IPS-18a (cell line): ENCODE data around the gene SPATA13.
"Not testable (repeated sequence)": the region's sequence is repeated elsewhere in the genome, so short reads cannot be mapped to it uniquely, and the experiment has no call there.

Experiments used
- H3K27ac ChIP-seq: one replicate; pipeline ENCODE4 v1.5.1; 2013; ENCODE audit warnings: low read length
- H3K27me3 ChIP-seq: one replicate; pipeline ENCODE4 v1.6.1; 2013; ENCODE audit warnings: mild to moderate bottlenecking, low read length; ENCODE audit not compliant: control insufficient read depth, insufficient read depth
- H3K36me3 ChIP-seq: one replicate; pipeline ENCODE4 v1.6.1; 2013; ENCODE audit warnings: low read depth, low read length; ENCODE audit not compliant: control insufficient read depth
- H3K4me1 ChIP-seq: one replicate; pipeline ENCODE4 v1.6.1; 2013; ENCODE audit warnings: low read depth, low read length; ENCODE audit not compliant: control insufficient read depth
- H3K4me3 ChIP-seq: one replicate; pipeline ENCODE4 v1.5.1; 2013; ENCODE audit warnings: low read length
- H3K9ac ChIP-seq: one replicate; pipeline ENCODE4 v1.6.1; 2013; ENCODE audit warnings: mild to moderate bottlenecking, low read length, moderate library complexity
- H3K9me3 ChIP-seq: one replicate; pipeline ENCODE4 v1.6.1; 2013; ENCODE audit warnings: low read depth, low read length; ENCODE audit not compliant: control insufficient read depth

Gene SPATA13

DNA sequence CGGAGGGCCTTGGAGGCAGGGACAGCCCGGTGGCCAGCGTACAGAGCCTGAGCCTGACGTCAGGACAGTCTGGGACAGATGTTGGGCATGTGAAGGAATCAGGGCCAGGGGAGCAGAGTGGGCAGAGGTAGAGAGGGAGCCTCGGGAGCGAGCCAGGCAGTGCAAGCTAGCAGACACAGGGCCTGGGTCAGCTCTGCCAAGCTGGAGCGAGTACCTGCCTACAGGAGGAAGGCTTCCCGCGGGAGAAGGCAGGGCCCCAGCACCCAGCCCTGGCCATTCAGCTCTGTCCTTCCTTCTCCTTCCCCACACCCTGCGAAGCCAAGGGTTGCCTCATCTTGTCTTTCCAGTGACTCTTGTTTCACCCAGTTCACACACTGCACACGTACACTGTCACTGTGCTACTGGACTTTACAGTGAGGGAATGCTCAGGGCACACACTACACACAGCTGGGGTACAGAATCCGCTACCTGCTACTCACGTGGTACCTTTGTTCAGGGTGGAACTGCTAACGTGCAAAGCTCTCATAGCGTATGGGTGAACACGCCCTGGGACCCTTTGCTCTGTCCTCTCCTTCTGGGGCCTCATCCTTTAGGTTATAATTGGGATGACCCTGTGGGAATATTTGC lies 139.1 kb downstream of the SPATA13 start:
- Histone ChIP-seq H3K27me3 (no peaks in the 10 kb centered on the region), H3K4me3 (no peak overlapping the region), H3K4me1 (no peaks in the 10 kb centered on the region), H3K9me3 (no peaks in the 10 kb centered on the region), H3K9ac (no peak overlapping the region), H3K27ac (no peak overlapping the region), H3K36me3 (peaks cover 41% of the 10 kb centered on the region)

DNA sequence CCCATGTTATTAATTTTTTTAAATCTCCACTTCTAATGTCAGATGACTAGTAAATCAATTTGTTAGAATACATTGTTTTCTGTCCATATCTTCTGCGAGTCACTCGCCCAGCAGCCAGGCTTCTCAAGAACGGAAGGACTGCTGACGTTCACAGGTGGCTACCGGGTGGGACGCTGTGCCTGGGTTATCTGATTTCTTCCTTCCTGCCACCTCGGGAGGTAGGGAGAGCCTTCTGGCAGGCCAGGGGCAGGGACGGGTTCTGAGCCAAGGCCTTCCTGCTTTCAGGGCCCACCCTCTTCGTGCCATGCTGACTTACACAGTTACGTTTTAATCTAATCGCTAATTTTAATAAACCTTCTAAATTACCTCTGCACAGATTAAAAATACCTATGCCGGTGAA lies 140.9 kb downstream of the SPATA13 start:
- H3K27me3 ChIP-seq = no peaks in the 10 kb centered on the region
- H3K4me1 ChIP-seq = no peaks in the 10 kb centered on the region
- H3K36me3 ChIP-seq = peaks cover 45% of the 10 kb centered on the region
- H3K27ac ChIP-seq = no peak overlapping the region
- no peak overlapping the region for H3K9ac ChIP-seq
- H3K9me3 ChIP-seq = no peaks in the 10 kb centered on the region
- no peak overlapping the region for H3K4me3 ChIP-seq

DNA sequence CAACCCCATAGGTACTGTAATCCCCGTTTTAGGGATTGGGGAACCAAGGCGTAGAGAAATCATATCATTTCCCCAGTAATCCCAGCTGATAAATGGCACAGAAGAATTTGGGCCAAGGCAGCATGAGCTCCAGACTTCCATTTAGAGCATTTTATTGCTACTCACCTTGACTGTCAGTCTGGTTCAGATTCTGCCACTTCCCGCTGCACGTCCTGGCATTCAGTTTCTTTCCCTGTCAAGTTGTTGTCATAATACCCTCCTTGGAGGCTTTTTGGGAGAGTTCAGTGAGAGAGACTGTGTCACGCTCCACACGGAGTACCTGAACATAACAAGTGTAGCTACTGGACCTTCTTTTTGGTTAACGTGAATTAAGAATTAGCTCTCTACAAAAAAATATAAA lies 141.4 kb downstream of the SPATA13 start:
- H3K27ac ChIP-seq = no peak overlapping the region
- H3K27me3 ChIP-seq = no peaks in the 10 kb centered on the region
- H3K4me3 ChIP-seq = no peak overlapping the region
- H3K9ac ChIP-seq = no peak overlapping the region
- H3K9me3 ChIP-seq = no peaks in the 10 kb centered on the region
- peaks cover 45% of the 10 kb centered on the region for H3K36me3 ChIP-seq
- H3K4me1 ChIP-seq = no peaks in the 10 kb centered on the region

DNA sequence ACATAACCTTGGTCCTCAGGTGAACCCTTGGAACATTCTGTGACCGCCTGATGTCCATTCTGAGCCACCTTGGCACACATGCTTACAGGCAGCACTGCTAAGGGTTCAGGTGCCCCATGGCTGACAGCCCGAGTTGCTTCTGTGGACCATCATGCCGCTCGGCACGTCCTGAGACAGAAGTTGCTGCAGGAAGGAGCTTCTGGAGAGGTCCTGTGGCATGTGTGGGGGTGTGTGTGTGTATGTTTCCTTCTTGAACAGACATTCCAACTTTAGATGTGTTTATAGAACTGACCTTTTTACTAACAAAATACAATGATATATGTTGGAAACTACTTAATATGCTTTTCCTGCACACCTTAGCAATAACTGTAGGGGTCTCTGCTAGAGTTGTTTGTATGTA lies 144.1 kb downstream of the SPATA13 start:
- no peaks in the 10 kb centered on the region for H3K4me1 ChIP-seq
- no peak overlapping the region for H3K27ac ChIP-seq
- no peaks in the 10 kb centered on the region for H3K27me3 ChIP-seq
- no peaks in the 10 kb centered on the region for H3K9me3 ChIP-seq
- no peak overlapping the region for H3K4me3 ChIP-seq
- H3K36me3 ChIP-seq = peaks cover 31% of the 10 kb centered on the region
- no peak overlapping the region for H3K9ac ChIP-seq

DNA sequence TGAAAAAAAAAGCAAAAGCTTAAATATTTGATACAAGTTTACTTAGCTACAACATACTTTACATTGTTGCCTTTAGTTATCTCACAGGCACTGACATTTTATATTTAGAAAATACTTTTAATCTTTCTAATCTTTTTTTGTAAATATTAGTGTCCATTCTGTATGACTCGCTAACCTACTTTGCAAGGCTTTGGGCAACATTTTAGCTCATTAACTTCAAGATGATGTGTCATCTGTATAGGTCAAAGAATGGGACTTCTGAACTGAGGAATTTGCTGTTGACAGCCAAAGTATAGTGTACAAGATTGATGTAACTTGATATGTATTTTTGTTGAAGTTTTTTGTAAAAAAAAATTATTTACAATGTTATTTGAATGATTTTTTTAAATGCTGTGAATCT lies 146.1 kb downstream of the SPATA13 start:
- Histone ChIP-seq H3K27me3 (no peaks in the 10 kb centered on the region), H3K27ac (no peak overlapping the region), H3K36me3 (peaks cover 21% of the 10 kb centered on the region), H3K9ac (no peak overlapping the region), H3K9me3 (no peaks in the 10 kb centered on the region), H3K4me1 (no peaks in the 10 kb centered on the region), H3K4me3 (no peak overlapping the region)

DNA sequence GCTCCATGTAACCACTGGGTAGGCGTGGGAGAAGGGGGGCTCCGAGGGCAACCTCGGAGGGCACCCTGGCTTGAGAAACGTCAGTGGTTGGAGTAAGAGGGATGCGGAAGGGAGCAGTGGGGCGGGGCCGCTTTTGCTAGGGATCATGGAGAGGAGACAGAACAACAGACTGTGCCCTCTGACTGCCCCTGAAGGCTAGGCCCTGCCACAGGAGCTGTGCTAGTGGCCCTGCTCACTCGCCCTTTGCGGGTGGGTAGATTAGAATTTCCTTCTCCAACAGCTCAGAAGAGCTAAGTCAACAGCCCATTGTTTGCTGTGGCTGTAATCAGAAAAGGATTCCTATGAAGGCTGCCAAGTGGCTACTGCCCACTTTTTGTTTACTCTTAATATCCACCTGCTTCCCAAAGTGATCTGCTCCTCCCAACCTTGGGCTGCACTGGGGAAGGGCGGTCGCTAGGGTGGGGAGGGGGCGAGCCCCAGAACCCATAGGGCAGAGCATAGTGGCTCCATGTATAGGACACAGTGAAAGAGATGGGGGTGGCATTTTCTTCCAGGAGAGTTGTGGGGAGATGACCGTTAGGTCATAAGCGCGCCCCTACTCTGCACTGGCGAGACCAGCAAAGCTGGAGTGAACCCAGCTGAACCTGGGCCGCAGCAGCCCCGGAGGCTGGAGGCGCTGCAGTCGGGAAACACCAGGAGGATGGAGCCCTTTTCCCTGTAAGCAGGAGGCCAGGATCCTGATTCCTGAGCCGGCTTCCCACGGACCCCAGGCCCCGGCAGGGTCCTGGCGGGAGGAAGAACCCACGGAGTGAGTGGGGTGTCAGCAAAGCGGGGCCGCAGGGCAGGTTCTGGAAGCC lies 146.9 kb downstream of the SPATA13 start:
- peaks cover 21% of the 10 kb centered on the region for H3K36me3 ChIP-seq
- no peaks in the 10 kb centered on the region for H3K27me3 ChIP-seq
- no peak overlapping the region for H3K4me3 ChIP-seq
- no peak overlapping the region for H3K27ac ChIP-seq
- no peak overlapping the region for H3K9ac ChIP-seq
- H3K4me1 ChIP-seq = no peaks in the 10 kb centered on the region
- no peaks in the 10 kb centered on the region for H3K9me3 ChIP-seq

DNA sequence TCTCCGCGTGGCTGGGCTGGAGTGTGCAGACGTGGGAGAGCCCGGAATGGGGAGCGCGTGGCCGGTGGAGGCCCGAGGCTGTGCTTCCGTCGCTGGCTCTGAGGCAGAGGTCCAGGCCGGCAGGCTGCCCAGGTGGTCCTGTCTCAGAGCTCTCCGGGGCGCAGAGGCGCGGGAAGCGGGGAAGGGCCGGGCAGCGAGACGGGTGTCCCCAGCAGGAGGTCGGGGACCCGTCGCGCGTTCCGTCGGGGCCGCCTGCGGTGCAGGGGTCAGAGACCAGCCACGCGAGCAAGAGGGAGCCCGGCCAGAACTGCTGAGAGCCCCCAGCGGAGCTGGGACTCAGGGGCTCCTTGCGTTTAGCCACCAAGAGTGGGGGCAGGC lies 147.5 kb downstream of the SPATA13 start:
- Histone ChIP-seq H3K27me3 (no peaks in the 10 kb centered on the region), H3K9me3 (no peaks in the 10 kb centered on the region), H3K4me1 (no peaks in the 10 kb centered on the region), H3K4me3 (no peak overlapping the region), H3K36me3 (peaks cover 15% of the 10 kb centered on the region), H3K27ac (no peak overlapping the region), H3K9ac (no peak overlapping the region)

DNA sequence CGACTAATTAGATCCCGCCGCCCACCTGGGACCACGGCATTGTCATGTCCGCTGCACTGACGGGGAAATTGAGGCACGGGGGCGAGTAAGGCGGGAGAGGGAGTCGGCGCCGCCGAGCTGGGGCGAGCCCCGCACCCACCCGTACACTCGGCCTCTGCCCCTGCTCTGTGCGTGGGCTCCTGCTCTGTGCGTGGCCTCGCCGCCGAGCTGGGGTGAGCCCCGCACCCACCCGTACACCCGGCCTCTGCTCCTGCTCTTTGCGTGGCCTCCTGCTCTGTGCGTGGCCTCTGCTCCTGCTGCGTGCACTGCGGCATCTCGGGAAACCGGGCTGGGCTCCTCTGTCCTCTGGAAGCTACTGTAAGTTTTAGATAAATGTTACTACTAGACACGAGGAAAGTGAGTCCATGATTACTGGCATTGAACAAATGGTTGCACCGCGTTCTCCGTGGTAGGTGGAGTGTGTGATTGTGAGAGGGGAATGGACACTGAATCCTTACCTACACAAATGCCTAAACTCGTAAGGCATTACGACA lies 148.0 kb downstream of the SPATA13 start:
- H3K9ac ChIP-seq = no peak overlapping the region
- peaks cover 11% of the 10 kb centered on the region for H3K36me3 ChIP-seq
- no peaks in the 10 kb centered on the region for H3K9me3 ChIP-seq
- H3K27ac ChIP-seq = no peak overlapping the region
- no peaks in the 10 kb centered on the region for H3K4me1 ChIP-seq
- no peak overlapping the region for H3K4me3 ChIP-seq
- no peaks in the 10 kb centered on the region for H3K27me3 ChIP-seq

DNA sequence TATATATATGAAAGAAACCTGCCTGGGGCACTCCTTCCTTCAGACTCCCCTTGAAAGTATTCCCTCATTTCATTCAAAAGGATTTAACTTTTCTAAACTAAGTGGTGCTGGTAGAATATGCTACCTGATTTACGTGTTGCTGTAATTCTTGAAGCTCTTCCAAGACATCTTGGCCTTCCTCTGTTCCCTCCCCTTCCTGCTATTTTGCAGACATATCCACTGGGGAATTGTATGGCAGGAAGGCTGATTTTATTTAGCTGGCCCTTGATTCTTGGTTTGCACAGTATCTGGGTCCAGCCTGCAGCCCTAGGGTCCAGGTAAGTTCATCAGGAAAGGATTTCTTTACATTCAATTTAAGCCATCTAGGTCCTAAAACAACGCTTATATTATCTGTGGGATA lies 148.8 kb downstream of the SPATA13 start, which contains the start of gene C1QTNF9:
Gene C1QTNF9 (plus strand): TSS at position 281 of the 400 bp plus-strand sequence. CDS start 6,424 bp downstream, outside the sequence.
- H3K27me3 ChIP-seq, H3K9me3 ChIP-seq, H3K9ac ChIP-seq, H3K4me3 ChIP-seq, H3K4me1 ChIP-seq, H3K27ac ChIP-seq: not testable (repeated sequence)
- H3K36me3 ChIP-seq = peaks cover 10% of the 10 kb centered on the region

DNA sequence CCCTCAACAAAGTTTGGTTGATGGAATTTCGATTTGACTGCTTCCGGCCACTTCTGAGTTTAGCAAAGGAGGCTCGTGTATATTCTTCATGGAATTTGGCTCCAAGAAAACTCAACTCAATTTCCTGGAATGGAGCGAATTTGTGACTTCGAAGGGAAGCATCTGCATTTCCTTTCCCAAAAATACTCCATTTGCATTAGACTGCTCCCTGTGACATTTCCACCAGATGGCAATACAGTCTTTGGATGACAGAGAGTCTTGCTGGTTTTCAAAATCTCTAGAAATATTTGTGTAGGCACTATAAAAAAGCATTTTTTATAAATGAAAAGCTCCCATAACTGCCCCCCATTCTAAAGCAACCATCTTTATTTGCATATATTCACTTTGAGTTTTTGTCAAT lies 152.9 kb downstream of the SPATA13 start:
- Histone ChIP-seq H3K27ac (no peak overlapping the region), H3K27me3 (no peaks in the 10 kb centered on the region), H3K9ac (no peak overlapping the region), H3K4me3 (no peak overlapping the region), H3K36me3 (no peaks in the 10 kb centered on the region), H3K9me3 (no peaks in the 10 kb centered on the region), H3K4me1 (no peaks in the 10 kb centered on the region)

DNA sequence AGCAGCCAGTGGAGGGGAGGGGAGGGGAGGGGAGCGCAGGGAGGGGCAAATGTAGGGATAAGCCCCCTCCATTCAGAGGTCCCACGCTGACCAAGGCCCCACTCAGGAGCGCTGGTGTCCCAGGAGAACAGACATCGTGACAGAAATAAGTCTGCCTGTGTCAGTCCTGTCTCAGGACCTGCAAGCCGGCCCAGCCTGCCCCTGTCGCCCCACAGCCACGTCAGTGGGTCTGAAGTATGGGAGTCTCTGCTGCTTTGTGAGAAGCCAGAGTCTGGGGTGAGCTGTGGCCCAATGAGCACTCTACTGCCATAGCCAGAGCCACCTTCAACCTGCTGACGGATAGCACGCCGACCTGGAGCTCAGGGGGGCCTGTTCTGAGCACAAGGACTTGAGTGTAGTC lies 157.3 kb downstream of the SPATA13 start:
- not testable (repeated sequence) for H3K9me3 ChIP-seq, H3K4me3 ChIP-seq, H3K27ac ChIP-seq, H3K4me1 ChIP-seq, H3K36me3 ChIP-seq, H3K9ac ChIP-seq, H3K27me3 ChIP-seq

DNA sequence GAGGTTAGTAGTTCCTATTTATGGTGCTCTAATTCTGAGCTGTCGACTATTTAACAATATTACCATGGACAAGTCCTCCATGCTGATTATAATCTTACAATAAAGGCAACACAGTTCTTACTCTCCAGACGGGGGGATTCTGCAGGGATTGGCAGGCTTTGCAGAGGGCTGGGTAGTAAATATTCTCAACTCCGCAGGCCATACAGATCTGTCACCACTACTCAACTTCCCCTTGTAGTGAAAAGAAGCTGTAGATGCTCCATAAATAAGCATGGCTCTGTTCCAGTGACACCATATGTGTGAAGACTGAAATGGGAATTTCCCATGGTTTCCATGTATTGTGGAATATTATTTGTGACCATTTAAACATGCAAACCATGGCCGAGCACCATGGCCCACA lies 158.4 kb downstream of the SPATA13 start:
- H3K9ac ChIP-seq, H3K27ac ChIP-seq, H3K9me3 ChIP-seq, H3K27me3 ChIP-seq, H3K36me3 ChIP-seq, H3K4me1 ChIP-seq, H3K4me3 ChIP-seq: not testable (repeated sequence)
